BLaER1 treated with 17β-estradiol and CSF1 and Interleukin-3, amounts not matched to agents 10 nM and 100 nM (cell line): ENCODE measurements around the gene FKBP8.
"Not testable (repeated sequence)": the region's sequence is repeated elsewhere in the genome, so short reads cannot be mapped to it uniquely, and the experiment has no call there.

ENCODE experiments used
- H3K27ac ChIP-seq, 11 experiments: shearing (Covaris generic); formaldehyde crosslinking; 2 replicates each; pipeline ENCODE4 v1.8.1; 2022
- H3K27me3 ChIP-seq, 11 experiments: shearing (Covaris generic); formaldehyde crosslinking; 2 replicates each; pipeline ENCODE4 v1.8.1; 2022
- H3K36me3 ChIP-seq, 11 experiments: shearing (Covaris generic); formaldehyde crosslinking; 2 replicates each; pipeline ENCODE4 v1.8.1; 2022
- H3K4me1 ChIP-seq, 10 experiments: shearing (Covaris generic); formaldehyde crosslinking; 2 replicates each; pipeline ENCODE4 v1.8.1; 2022
- H3K4me2 ChIP-seq, 11 experiments: shearing (Covaris generic); formaldehyde crosslinking; 2 replicates each; pipeline ENCODE4 v1.8.1; 2022
- H3K4me3 ChIP-seq, 10 experiments: shearing (Covaris generic); formaldehyde crosslinking; 2 replicates each; pipeline ENCODE4 v1.8.1; 2022
- H3K9ac ChIP-seq, 11 experiments: shearing (Covaris generic); formaldehyde crosslinking; 2 replicates each; pipeline ENCODE4 v1.8.1; 2022
- H3K9me3 ChIP-seq, 11 experiments: shearing (Covaris generic); formaldehyde crosslinking; replicated peaks in 1 of 11; 2 replicates each; pipeline ENCODE4 v1.8.1; 2022
- H4K20me1 ChIP-seq, 11 experiments: shearing (Covaris generic); formaldehyde crosslinking; 2 replicates each; pipeline ENCODE4 v1.8.1; 2022
- Cebpa-rat ChIP-seq, 11 experiments: shearing (Covaris generic); IDR thresholded peaks; 2 replicates each; pipeline ENCODE4 v1.8.1; 2022

The FKBP8 gene

DNA sequence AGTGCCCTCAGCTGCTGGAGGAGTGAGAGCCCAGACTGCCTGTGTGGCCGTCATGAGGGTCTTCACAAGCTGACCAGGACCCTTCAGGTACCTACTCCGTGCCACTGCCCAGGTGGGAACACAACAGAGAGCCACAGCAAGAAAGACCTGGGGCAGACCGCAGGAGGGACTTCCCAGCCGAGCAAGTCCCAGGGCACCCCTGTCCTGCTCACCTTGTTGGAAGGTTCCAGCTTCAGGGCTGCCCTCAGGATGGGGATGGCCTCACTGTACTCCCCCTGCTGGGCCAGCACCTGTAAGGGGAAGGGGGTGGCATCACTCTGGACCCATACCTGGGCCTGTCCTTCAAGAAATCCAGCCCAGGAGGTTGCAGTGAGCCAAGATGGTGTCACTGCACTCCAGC is 10.3 kb downstream of the FKBP8 start:
- no peak overlapping the region for H3K27ac ChIP-seq

DNA sequence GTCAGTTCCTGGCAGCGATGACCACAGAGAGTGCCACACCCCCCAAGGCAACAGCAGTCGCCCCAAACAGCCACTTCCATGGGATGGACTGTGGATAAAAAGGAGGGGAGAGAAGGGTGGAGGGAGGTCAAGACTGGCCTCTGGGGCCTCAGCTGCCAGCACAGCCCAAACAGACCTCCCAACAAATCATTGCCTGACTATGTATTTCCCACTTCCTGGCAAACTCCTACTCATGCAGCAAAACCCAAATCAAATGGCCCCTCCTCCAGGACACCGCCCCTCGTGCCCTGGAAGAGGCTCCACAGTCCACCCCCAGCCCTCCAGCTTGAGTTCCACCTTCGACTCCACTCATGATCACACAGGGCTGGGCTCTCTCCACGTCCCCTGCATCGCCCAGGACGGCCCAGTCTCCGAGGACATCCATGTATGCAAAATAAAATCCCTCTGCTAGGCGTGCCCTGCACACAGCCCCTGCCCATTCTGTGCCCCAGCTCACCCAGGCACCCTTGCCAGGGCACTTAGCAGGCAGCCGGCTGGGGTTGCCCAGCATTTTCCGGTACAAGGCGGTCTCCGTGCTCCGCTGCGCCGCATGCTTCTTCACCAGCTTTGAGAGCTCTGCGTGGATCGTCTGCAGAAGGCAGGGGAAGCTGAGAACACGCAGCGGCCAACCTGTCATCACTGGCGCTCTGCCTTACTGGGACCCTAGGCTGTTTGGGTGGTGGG is 11.0 kb downstream of the FKBP8 start:
- Histone ChIP-seq H3K27ac (no peak overlapping the region), H3K4me3 (no peak overlapping the region), H3K9me3 (no peaks in the 10 kb centered on the region), H3K27me3 (no peaks in the 10 kb centered on the region), H3K9ac (no peak overlapping the region), H3K4me1 (peaks cover 0 to 8% (median 0%) of the 10 kb centered on the region in 10 experiments; a peak in 4 of 20 replicates), H3K4me2 (no peak overlapping the region), H3K36me3 (peaks cover 33 to 94% (median 60%) of the 10 kb centered on the region in 11 experiments), H4K20me1 (peaks cover 0 to 47% (median 4%) of the 10 kb centered on the region in 11 experiments; a peak in 8 of 22 replicates)
- TF ChIP-seq Cebpa-rat (IDR thresholded peaks at IDR 0.05): no peak

More for the DNA sequence above, 10.3 kb downstream of the FKBP8 start:
- Histone ChIP-seq H3K9ac (no peak overlapping the region), H3K4me3 (no peak overlapping the region), H4K20me1 (peaks cover 0 to 54% (median 4%) of the 10 kb centered on the region in 11 experiments; a peak in 8 of 22 replicates), H3K4me2 (no peak overlapping the region), H3K9me3 (no peaks in the 10 kb centered on the region), H3K4me1 (peaks cover 0 to 8% (median 0%) of the 10 kb centered on the region in 10 experiments; a peak in 4 of 20 replicates), H3K27me3 (no peaks in the 10 kb centered on the region), H3K36me3 (peaks cover 40 to 94% (median 67%) of the 10 kb centered on the region in 11 experiments)
- TF ChIP-seq Cebpa-rat (IDR thresholded peaks at IDR 0.05): no peak

DNA sequence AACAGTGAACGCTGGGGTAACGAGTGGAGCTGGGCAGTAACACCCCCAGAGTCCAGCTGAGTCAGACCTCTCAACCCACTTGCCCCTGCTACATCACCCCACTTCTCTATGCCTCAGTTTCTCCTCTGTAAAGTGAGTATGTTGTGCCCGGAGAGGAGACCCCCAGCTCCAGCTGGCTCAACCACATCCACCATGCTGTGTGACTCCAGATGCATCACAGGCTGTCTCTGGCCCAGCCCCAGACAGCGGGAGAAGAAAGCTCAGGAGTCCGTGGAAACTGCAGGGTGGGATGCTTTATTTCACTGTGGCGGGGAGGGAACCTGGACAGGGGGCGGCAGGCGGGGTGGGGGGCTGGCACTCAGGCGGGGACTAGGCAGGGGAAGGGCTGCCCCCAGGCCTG is 11.9 kb downstream of the FKBP8 start:
- H3K4me3 ChIP-seq: no peak overlapping the region
- H3K9ac ChIP-seq: no peak overlapping the region
- H3K9me3 ChIP-seq: no peaks in the 10 kb centered on the region
- no peak overlapping the region for H3K27ac ChIP-seq
- TF ChIP-seq Cebpa-rat (IDR thresholded peaks at IDR 0.05): no peak
- peaks cover 25 to 88% (median 52%) of the 10 kb centered on the region in 11 experiments for H3K36me3 ChIP-seq
- H4K20me1 ChIP-seq: peaks cover 0 to 41% (median 3%) of the 10 kb centered on the region in 11 experiments; a peak in 8 of 22 replicates
- H3K4me1 ChIP-seq: peaks cover 0 to 8% (median 0%) of the 10 kb centered on the region in 10 experiments; a peak in 4 of 20 replicates
- no peaks in the 10 kb centered on the region for H3K27me3 ChIP-seq
- H3K4me2 ChIP-seq: no peak overlapping the region

DNA sequence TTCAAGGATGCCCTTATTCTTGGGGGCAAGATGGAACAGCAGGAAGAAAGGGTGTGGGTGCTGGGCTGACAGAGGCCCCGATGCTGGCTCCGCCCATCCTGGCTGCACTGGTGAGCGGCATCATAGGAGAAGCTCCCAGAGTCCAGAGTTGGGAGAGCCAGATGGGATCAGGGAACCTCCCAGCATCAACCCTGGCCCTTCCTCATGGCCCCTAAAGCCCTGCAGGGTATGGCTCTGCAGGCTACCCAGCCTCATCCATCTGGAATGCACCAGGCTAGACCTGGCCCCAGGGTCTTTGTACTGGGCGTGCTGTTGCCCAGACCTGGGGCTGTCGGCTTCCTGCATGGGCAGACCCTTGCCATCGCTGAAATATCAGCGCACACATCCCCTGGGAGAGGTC is 13.6 kb downstream of the FKBP8 start:
- Histone ChIP-seq H3K4me1 (peaks cover 0 to 13% (median 0%) of the 10 kb centered on the region in 10 experiments; a peak in 4 of 20 replicates), H3K9ac (peak overlapping the region in 3 of 11 experiments; percentile 3 to 38 (median 9); a peak in 3 of 22 replicates), H3K36me3 (peaks cover 14 to 71% (median 35%) of the 10 kb centered on the region in 11 experiments), H4K20me1 (peaks cover 0 to 31% (median 0%) of the 10 kb centered on the region in 11 experiments; a peak in 7 of 22 replicates), H3K4me2 (no peak overlapping the region), H3K27ac (no peak overlapping the region), H3K27me3 (no peaks in the 10 kb centered on the region), H3K4me3 (no peak overlapping the region), H3K9me3 (no peaks in the 10 kb centered on the region)
- no peak for TF ChIP-seq Cebpa-rat (IDR thresholded peaks at IDR 0.05)

DNA sequence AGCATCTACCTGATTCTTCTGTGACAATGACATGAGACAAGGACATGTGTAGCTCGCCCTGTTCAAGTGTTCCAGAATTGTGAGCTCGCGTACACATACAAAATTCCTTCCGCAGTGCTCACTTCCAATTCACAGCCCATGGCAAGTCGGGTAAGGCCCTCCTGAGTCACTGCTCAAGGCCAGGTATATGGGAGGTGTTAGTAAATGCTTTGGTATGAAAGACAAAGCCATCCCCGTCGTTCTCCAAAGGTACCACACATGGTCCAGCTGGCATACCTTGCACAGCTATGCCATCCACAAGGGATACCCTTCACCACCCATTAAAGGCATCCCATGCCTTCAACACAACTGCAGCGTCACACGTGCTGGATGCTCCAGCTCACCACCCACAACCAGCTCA is 17.1 kb downstream of the FKBP8 start:
- H3K36me3 ChIP-seq: peaks cover 0 to 36% (median 10%) of the 10 kb centered on the region in 11 experiments; a peak in 15 of 22 replicates
- no peak overlapping the region for H3K4me2 ChIP-seq
- no peaks in the 10 kb centered on the region for H3K27me3 ChIP-seq
- H3K4me1 ChIP-seq: peaks cover 0 to 18% (median 3%) of the 10 kb centered on the region in 10 experiments; a peak in 8 of 20 replicates
- no peak overlapping the region for H3K27ac ChIP-seq
- TF ChIP-seq Cebpa-rat (IDR thresholded peaks at IDR 0.05): no peak
- H3K9ac ChIP-seq: no peak overlapping the region
- no peak overlapping the region for H3K4me3 ChIP-seq
- H3K9me3 ChIP-seq: 0 out of 22 replicates have a peak, but pooled peaks cover 0 to 4% (median 0%) of the 10 kb centered on the region in 11 experiments
- H4K20me1 ChIP-seq: peaks cover 0 to 14% (median 4%) of the 10 kb centered on the region in 11 experiments; a peak in 13 of 22 replicates

DNA sequence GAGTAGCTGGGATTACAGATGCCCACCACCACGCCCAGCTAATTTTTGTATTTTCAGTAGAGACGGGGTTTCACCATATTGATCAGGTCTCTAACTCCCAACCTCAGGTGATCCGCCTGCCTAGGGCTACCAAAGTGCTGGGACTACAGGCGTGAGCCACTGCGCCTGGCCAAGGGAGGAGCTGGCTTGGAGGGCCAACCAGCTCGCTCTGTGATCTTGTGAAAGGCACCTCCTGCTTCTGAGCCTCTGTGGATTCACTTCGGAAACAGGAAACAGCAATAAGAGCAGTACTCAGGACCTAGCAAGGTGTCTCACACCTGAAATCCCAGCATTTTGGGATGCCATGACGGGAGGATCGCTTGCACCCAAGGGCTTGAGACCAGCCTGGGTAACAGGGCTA is 19.5 kb downstream of the FKBP8 start:
- Histone ChIP-seq H4K20me1 (peaks cover 15 to 30% (median 23%) of the 10 kb centered on the region in 11 experiments; a peak in 21 of 22 replicates), H3K4me3 (no peak overlapping the region), H3K4me2 (no peak overlapping the region), H3K36me3 (peaks cover 0 to 27% (median 0%) of the 10 kb centered on the region in 11 experiments; a peak in 4 of 22 replicates), H3K9me3 (0 out of 22 replicates have a peak, but pooled peaks cover 0 to 5% (median 0%) of the 10 kb centered on the region in 11 experiments), H3K27me3 (no peaks in the 10 kb centered on the region), H3K27ac (no peak overlapping the region), H3K4me1 (peaks cover 14 to 22% (median 18%) of the 10 kb centered on the region in 10 experiments), H3K9ac (no peak overlapping the region)
- TF ChIP-seq Cebpa-rat (IDR thresholded peaks at IDR 0.05): no peak

DNA sequence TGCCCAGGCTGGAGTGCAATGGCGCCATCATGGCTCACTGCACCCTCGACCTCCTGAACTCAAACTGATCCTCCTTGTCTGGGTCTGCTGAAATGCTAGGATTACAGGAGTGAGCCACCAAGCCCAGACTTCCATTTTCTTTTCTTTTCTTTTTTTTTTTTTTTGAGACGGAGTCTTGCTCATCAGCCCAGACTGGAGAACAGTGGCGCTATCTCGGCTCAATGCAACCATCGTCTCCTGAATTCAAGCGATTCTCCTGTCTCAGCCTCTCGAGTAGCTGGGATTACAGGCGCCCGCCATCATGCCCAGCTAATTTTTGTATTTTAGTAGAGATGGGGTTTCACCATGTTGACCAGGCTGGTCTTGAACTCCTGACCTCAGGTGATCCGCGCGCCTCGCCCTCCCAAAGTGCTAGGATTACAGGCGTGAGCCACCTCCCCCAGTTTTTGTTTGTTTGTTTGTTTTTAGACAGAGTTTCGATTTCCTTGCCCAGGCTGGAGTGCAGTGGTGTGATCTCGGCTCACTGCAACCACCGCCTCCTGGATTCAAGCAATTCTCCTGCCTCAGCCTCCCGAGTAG is 20.4 kb downstream of the FKBP8 start:
- Histone ChIP-seq H3K4me3 (peak overlapping the region in 2 of 10 experiments; percentile 23 to 38; a peak in 3 of 20 replicates), H3K9ac (peak overlapping the region in 9 of 11 experiments; percentile 46 to 72 (median 57); a peak in 14 of 22 replicates), H4K20me1 (peaks cover 24 to 38% (median 31%) of the 10 kb centered on the region in 11 experiments), H3K27ac (peak overlapping the region in 10 of 11 experiments; percentile 64 to 86 (median 70); a peak in 19 of 22 replicates), H3K4me1 (peaks cover 23 to 31% (median 27%) of the 10 kb centered on the region in 10 experiments), H3K36me3 (peaks cover 0 to 27% (median 0%) of the 10 kb centered on the region in 11 experiments; a peak in 4 of 22 replicates), H3K4me2 (peak overlapping the region in 8 of 11 experiments; percentile 1 to 68 (median 43); a peak in 11 of 22 replicates)
- H3K27me3 ChIP-seq, H3K9me3 ChIP-seq: not testable (repeated sequence)

DNA sequence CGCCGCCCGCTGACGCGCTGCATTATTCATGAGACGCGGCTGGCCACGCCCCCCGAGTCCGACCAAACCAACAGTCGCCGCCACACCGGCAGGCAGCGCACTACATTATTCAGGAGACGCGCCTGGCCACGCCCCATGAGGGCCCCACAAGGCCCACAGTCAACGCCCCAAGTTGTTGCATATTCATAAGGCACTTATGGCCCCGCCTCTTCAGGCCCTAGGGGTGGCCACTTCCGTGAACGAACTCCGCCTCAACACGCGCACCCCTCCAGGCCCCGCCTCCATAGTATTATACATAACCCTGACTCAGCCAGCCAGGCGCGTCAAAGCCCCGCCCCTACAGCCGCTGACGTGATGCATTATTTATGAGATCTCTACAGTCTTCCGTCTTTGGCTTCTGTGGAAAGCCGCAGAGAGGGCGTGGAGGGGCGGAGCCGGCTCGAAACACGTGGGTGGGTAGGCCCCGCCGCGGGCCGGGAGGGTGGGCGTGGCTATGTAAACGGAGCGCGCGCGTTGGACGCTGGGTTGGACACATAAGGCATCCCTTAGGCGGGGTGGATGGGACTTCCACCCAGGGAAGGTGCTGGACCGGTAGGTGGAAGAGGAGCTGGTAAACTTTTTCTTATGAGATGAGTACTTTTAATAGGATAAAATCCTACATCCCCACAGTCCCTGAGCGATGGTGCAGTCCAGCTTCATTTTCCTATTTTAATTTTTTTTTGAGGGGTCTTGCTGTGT is 21.1 kb downstream of the FKBP8 start:
- Histone ChIP-seq H4K20me1 (peaks cover 31 to 45% (median 38%) of the 10 kb centered on the region in 11 experiments), H3K27ac (peak overlapping the region; percentile 91 to 99 (median 95); a peak in 21 of 22 replicates), H3K4me2 (peak overlapping the region in 8 of 11 experiments; percentile 1 to 68 (median 43); a peak in 11 of 22 replicates), H3K27me3 (no peaks in the 10 kb centered on the region), H3K36me3 (peaks cover 0 to 20% (median 0%) of the 10 kb centered on the region in 11 experiments; a peak in 3 of 22 replicates), H3K9ac (peak overlapping the region; percentile 94 to 100 (median 97)), H3K9me3 (0 out of 22 replicates have a peak, but pooled peaks cover 0 to 5% (median 0%) of the 10 kb centered on the region in 11 experiments), H3K4me3 (peak overlapping the region; percentile 95 to 100 (median 100)), H3K4me1 (peaks cover 23 to 38% (median 31%) of the 10 kb centered on the region in 10 experiments)
- no peak for TF ChIP-seq Cebpa-rat (IDR thresholded peaks at IDR 0.05)
